H9 (cell line): ENCODE results near the gene NEK11. TPM values are rescaled to one million over a fixed set of nuclear protein-coding genes. Genes with fewer than 3 reads are reported as not detected.

Experiments
- DNase-seq: peaks from one replicate; pipeline ENCODE4 v3.0.0-alpha.2; 2017
- H2AFZ ChIP-seq: one replicate; pipeline ENCODE4 v1.6.1; 2013; ENCODE audit warnings: mild to moderate bottlenecking, low read length, control low read depth, moderate library complexity
- H2AK5ac ChIP-seq: 2 replicates; pipeline ENCODE4 v1.6.1; 2013; ENCODE audit warnings: low read length, control low read depth, mixed read lengths; ENCODE audit not compliant: insufficient read length
- H2BK120ac ChIP-seq: one replicate; pipeline ENCODE4 v1.6.1; 2013; ENCODE audit warnings: low read depth, mild to moderate bottlenecking, low read length, control low read depth, inconsistent platforms; ENCODE audit not compliant: poor library complexity, severe bottlenecking
- H2BK12ac ChIP-seq: 2 replicates; pipeline ENCODE4 v1.6.1; 2013; ENCODE audit warnings: low read length, control low read depth, mixed read lengths, low read depth; ENCODE audit not compliant: insufficient read length
- H2BK15ac ChIP-seq: 2 replicates; pipeline ENCODE4 v1.6.1; 2013; ENCODE audit warnings: low read depth, low read length, control low read depth
- H2BK20ac ChIP-seq: one replicate; pipeline ENCODE4 v1.6.1; 2013; ENCODE audit warnings: low read depth, mild to moderate bottlenecking, low read length, control low read depth, inconsistent platforms; ENCODE audit not compliant: poor library complexity, severe bottlenecking
- H2BK5ac ChIP-seq: 2 replicates; pipeline ENCODE4 v1.6.1; 2013; ENCODE audit warnings: low read length, control low read depth, mixed read lengths; ENCODE audit not compliant: insufficient read length
- H3K14ac ChIP-seq: 2 replicates; pipeline ENCODE4 v1.6.1; 2013; ENCODE audit warnings: low read length, control low read depth; ENCODE audit not compliant: insufficient read depth
- H3K18ac ChIP-seq: 2 replicates; pipeline ENCODE4 v1.6.1; 2013; ENCODE audit warnings: low read depth, mild to moderate bottlenecking, mixed read lengths, low read length, control low read depth; ENCODE audit not compliant: insufficient read length
- H3K23ac ChIP-seq: 2 replicates; pipeline ENCODE4 v1.6.1; 2013; ENCODE audit warnings: low read length, control low read depth, mixed read lengths, low read depth; ENCODE audit not compliant: insufficient read length
- H3K23me2 ChIP-seq: 2 replicates; pipeline ENCODE4 v1.6.1; 2013; ENCODE audit warnings: low read depth, mild to moderate bottlenecking, mixed read lengths, low read length, control low read depth; ENCODE audit not compliant: insufficient read length, poor library complexity, severe bottlenecking
- H3K27ac ChIP-seq: 2 replicates; pipeline ENCODE4 v1.5.1; 2013; ENCODE audit warnings: low read length, control low read depth, mixed read lengths, low read depth; ENCODE audit not compliant: insufficient read length
- H3K27me3 ChIP-seq: 2 replicates; pipeline ENCODE4 v1.6.1; 2013; ENCODE audit warnings: low read length, control low read depth, inconsistent platforms; ENCODE audit not compliant: insufficient read depth
- H3K4ac ChIP-seq: 2 replicates; pipeline ENCODE4 v1.6.1; 2013; ENCODE audit warnings: low read depth, mild to moderate bottlenecking, control low read depth, inconsistent platforms, low read length, moderate library complexity
- H3K4me1 ChIP-seq: 2 replicates; pipeline ENCODE4 v1.6.1; 2013; ENCODE audit warnings: low read length, control low read depth, inconsistent platforms; ENCODE audit not compliant: insufficient read depth
- H3K4me2 ChIP-seq: 2 replicates; pipeline ENCODE4 v1.6.1; 2013; ENCODE audit warnings: low read length, control low read depth, mixed read lengths; ENCODE audit not compliant: insufficient read length, insufficient read depth
- H3K56ac ChIP-seq: 2 replicates; pipeline ENCODE4 v1.6.1; 2013; ENCODE audit warnings: low read depth, mild to moderate bottlenecking, mixed read lengths, low read length, control low read depth; ENCODE audit not compliant: insufficient read length
- H3K79me1 ChIP-seq: 2 replicates; pipeline ENCODE4 v1.6.1; 2013; ENCODE audit warnings: low read depth, mild to moderate bottlenecking, moderate library complexity, low read length, control low read depth, inconsistent platforms; ENCODE audit not compliant: insufficient read depth, poor library complexity, severe bottlenecking
- H3K79me2 ChIP-seq: 2 replicates; pipeline ENCODE4 v1.6.1; 2013; ENCODE audit warnings: low read length, control low read depth, inconsistent platforms; ENCODE audit not compliant: insufficient read depth
- H3K9ac ChIP-seq: 2 replicates; pipeline ENCODE4 v1.6.1; 2013; ENCODE audit warnings: low read length, control low read depth, mixed read lengths; ENCODE audit not compliant: insufficient read length; ENCODE audit errors: extremely low read depth
- H3K9me3 ChIP-seq: one replicate; pipeline ENCODE4 v1.6.1; 2013; ENCODE audit warnings: low read depth, low read length, inconsistent platforms; ENCODE audit not compliant: control insufficient read depth
- H3T11ph ChIP-seq: one replicate; pipeline ENCODE4 v1.6.1; 2013; ENCODE audit warnings: mild to moderate bottlenecking, low read length, control low read depth, inconsistent platforms
- H4K20me1 ChIP-seq: one replicate; pipeline ENCODE4 v1.6.1; 2013; ENCODE audit not compliant: control insufficient read depth, insufficient read length, insufficient read depth
- H4K5ac ChIP-seq: 2 replicates; pipeline ENCODE4 v1.6.1; 2013; ENCODE audit warnings: low read depth, mild to moderate bottlenecking, mixed read lengths, low read length, control low read depth; ENCODE audit not compliant: insufficient read length
- H4K8ac ChIP-seq: replicated peaks from 2 replicates; pipeline ENCODE4 v1.6.1; 2013; ENCODE audit warnings: low read length, control low read depth, mixed read lengths, low read depth; ENCODE audit not compliant: insufficient read length
- H4K91ac ChIP-seq: 2 replicates; pipeline ENCODE4 v1.6.1; 2013; ENCODE audit warnings: low read depth, mild to moderate bottlenecking, moderate library complexity, mixed read lengths, low read length, control low read depth; ENCODE audit not compliant: insufficient read length
- H3K27ac Mint-ChIP-seq, 3 experiments: 2 replicates in 2 of 3; 3 replicates in 1 of 3; pipeline ENCODE4 v1.8.0; 2020 to 2021; ENCODE audit warnings: mixed read lengths in 3 of 3, mild to moderate bottlenecking in 1 of 3, moderate library complexity in 1 of 3
- H3K27me3 Mint-ChIP-seq: 2 replicates; pipeline ENCODE4 v1.8.0; 2021; ENCODE audit warnings: low read depth, mild to moderate bottlenecking, moderate library complexity, mixed read lengths
- H3K36me3 Mint-ChIP-seq, 3 experiments: 2 replicates in 2 of 3; 3 replicates in 1 of 3; pipeline ENCODE4 v1.8.0; 2020 to 2021; ENCODE audit warnings: low read depth in 3 of 3, mixed read lengths in 3 of 3; ENCODE audit not compliant: insufficient read depth in 1 of 3
- H3K4me1 Mint-ChIP-seq, 2 experiments: 2 replicates each; pipeline ENCODE4 v1.8.0; 2020; ENCODE audit warnings: mixed read lengths in 2 of 2
- H3K4me3 Mint-ChIP-seq, 2 experiments: 2 replicates in 1 of 2; 3 replicates in 1 of 2; pipeline ENCODE4 v1.8.0; 2020 to 2021; ENCODE audit warnings: mild to moderate bottlenecking in 2 of 2, mixed read lengths in 2 of 2, moderate library complexity in 1 of 2
- H3K9me3 Mint-ChIP-seq, 2 experiments: 2 replicates in 1 of 2; 3 replicates in 1 of 2; pipeline ENCODE4 v1.8.0; 2020; ENCODE audit warnings: mild to moderate bottlenecking in 2 of 2, mixed read lengths in 2 of 2, moderate library complexity in 1 of 2
- total RNA-seq: library from RNA; stranded (reverse); gene quantifications from 2 replicates; pipeline ENCODE4 v1.2.1, GENCODE V29; 2021
- TF ChIP-seq, protein P1 (sequence below): fragments of 200-600 bp; sonication (generic); conservative IDR thresholded peaks from 3 replicates; pipeline ENCODE4 v1.8.0; 2021; ENCODE audit warnings: antibody characterized with exemption, mild to moderate bottlenecking

The NEK11 gene
- total RNA-seq, 1 experiment from 2014 or later, result 2.5 TPM

DNA sequence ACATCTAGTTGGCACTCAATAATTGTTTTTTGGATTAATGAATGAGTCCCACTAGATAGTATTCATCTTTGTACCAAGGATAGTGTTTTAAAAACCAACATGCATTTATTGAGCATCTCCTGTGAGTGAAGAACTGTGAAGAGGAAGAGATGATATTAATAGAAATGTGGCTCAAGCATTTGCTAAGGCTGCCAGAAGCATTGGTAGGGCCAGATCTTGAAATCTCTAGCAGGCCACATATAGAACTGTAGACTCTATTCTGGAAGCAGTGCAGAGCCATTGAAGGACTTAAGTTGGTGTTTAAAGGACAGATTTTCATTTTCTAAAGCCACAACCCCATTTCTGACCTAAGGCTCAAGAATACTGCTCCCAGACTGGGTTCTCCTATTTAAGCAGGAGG lies 99.0 kb downstream of the NEK11 start:
- Histone ChIP-seq H3K9me3 (no peaks in the 10 kb centered on the region), H3T11ph (no peak overlapping the region), H3K14ac (no peak overlapping the region), H3K56ac (no peak overlapping the region), H3K4ac (no peak overlapping the region), H2BK20ac (no peak overlapping the region), H3K23me2 (no peaks in the 10 kb centered on the region), H4K5ac (no peak overlapping the region), H3K4me1 (no peaks in the 10 kb centered on the region), H2BK120ac (no peak overlapping the region), H2BK12ac (no peak overlapping the region), H4K91ac (no peak overlapping the region), H2BK5ac (no peak overlapping the region), H4K20me1 (no peaks in the 10 kb centered on the region), H3K27me3 (no peaks in the 10 kb centered on the region), H2BK15ac (no peak overlapping the region), H3K79me1 (no peaks in the 10 kb centered on the region), H3K79me2 (0 out of 2 replicates have a peak, but pooled peaks cover 2% of the 10 kb centered on the region), H2AFZ (no peak overlapping the region), H3K4me2 (no peak overlapping the region), H3K9ac (no peak overlapping the region), H3K27ac (no peak overlapping the region), H3K23ac (no peak overlapping the region), H2AK5ac (no peak overlapping the region), H3K18ac (no peak overlapping the region), H4K8ac (no peak overlapping the region)
- H3K27ac Mint-ChIP-seq, result no peak overlapping the region
- TF ChIP-seq, protein P1, sequence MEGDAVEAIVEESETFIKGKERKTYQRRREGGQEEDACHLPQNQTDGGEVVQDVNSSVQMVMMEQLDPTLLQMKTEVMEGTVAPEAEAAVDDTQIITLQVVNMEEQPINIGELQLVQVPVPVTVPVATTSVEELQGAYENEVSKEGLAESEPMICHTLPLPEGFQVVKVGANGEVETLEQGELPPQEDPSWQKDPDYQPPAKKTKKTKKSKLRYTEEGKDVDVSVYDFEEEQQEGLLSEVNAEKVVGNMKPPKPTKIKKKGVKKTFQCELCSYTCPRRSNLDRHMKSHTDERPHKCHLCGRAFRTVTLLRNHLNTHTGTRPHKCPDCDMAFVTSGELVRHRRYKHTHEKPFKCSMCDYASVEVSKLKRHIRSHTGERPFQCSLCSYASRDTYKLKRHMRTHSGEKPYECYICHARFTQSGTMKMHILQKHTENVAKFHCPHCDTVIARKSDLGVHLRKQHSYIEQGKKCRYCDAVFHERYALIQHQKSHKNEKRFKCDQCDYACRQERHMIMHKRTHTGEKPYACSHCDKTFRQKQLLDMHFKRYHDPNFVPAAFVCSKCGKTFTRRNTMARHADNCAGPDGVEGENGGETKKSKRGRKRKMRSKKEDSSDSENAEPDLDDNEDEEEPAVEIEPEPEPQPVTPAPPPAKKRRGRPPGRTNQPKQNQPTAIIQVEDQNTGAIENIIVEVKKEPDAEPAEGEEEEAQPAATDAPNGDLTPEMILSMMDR, result no peak
- H3K4me1 Mint-ChIP-seq, result no peaks in the 10 kb centered on the region
- no peaks in the 10 kb centered on the region for H3K27me3 Mint-ChIP-seq
- H3K4me3 Mint-ChIP-seq, result no peak overlapping the region
- no peak for DNase-seq
- H3K36me3 Mint-ChIP-seq, result peaks cover 3 to 14% (median 5%) of the 10 kb centered on the region in 3 experiments; a peak in 5 of 7 replicates
- H3K9me3 Mint-ChIP-seq, result peaks cover 21 to 35% of the 10 kb centered on the region in 2 experiments
